HG03575 (cell line): ENCODE measurements around the gene MPPED1.

Source experiments
- ATAC-seq: cut with Tn5 transposase; IDR thresholded peaks from one replicate; pipeline ENCODE4 v1.9.1; 2021; ENCODE audit not compliant: unreplicated experiment, insufficient number of reproducible peaks, low FRiP score; ENCODE audit errors: extremely low read depth

MPPED1 gene

DNA sequence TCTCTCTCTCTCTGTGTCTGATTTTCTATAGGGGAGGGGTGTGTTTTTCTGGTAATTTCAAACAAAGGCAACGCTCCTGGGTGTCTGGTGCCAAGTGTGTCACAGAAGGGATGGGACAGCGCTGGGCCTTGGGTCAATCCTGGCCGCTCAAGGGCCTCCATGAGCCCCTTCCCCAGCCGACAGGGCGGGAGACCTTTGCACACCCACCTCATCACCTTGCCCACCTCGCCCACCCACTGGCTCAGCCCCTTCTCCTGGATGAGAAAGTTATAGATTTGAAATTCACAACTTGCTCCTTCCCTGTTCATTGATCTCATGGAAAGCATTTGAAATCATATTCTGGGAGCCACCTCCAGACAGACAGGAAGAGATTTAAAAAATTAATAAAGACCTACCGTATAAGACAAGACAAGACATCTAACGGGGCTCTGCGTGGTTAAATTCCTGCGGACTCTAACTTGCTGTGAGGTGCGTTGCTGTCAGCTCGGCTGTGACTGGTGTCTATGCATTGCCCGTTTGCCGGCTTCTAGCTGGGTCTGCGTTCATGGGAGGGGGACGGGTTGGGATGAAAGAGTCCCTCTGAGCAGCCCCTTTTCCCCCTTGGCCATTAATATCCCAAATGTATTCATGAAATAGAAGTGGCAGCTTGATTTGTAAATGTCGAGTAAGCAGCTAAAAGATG, 27.0 kb downstream of the MPPED1 start:
- ATAC-seq, result no peak

DNA sequence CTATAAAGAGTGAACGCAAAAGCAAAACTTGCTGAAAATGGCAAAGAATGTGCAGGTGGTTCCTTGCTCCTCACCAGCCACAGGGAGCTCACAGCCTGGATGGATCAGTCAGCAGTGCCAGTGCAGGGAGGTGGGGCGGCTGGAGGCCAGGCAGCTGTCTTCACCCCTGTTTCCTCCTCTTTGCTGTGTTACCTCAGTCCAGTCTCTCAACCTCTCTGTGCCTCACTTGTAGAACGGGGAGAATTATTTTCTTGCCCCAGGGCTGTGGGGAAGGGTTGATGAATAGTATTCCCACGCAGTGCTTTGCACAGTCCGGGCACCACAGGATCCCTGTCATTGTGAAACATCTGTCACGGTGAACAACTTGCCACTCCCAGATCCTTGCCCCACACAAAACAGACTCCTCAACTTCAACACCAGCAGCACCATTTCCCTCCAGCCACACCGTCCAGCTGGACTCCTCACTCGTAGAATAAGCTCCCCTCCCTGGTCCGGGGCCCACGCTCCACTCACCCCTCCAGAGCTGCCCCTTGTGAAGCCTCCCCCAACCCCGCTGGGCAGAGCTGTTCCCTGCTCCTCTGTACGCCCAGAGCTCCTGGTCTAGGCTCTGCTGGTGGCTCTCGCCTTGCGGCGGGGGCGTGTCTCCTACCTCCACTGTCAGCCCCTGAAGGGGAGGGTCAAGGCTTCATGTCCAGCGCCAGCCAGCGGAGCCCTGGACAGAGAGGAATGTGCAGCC, 27.7 kb downstream of the MPPED1 start:
- ATAC-seq, result no peak

DNA sequence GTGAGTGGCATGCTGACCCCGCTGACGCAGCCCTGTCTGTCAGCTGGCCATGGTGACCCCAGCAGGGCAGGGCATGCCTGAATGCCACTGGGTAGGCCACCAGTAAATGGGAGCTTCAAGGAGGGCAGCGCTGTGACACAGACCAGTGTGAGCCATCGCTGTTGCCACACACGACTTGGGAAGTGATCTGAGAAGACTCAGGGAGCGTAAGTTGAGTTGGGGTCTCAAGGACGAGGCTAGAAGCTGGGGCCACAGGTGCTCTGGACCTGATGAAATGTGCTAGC, 28.2 kb downstream of the MPPED1 start:
- ATAC-seq, result no peak

DNA sequence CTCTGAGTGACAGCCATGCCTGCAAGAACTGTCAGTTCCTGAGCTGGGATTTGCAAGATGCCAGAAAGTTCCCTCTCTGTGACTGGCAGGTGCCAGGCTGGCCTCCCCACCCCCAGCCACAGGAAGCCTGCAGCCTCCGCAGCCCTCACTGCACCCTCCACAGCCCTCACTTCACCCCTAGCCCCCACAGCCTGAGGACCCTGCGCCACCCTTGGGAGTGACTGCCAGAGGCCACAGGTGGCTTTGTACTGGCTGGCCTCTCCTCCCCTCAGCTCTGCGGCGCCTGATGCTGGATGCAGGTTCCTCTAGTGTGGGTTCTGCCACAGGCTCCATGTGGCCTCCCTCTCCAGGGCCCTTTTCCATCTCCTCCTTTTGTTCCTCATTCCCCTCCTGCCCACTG, 28.7 kb downstream of the MPPED1 start:
- no peak for ATAC-seq

DNA sequence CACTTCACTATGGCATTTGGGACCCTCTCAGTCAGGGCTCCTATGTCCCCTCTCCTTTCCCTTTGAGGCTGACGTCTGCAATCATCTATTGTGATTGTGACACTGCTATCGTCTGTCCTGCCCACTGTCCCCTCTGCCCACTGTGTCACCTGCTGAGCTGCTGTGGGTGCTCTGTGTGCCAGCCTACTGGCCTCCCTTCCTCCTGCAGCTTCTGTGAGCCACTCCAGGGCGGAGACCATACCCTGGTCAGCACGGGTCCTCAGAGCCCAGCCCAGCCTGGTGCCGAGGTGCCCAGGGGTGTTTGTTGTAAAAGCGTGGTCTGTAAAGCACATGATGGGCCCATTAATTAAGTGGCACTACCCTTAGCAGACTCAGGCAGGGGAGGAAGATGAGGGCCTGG, 29.4 kb downstream of the MPPED1 start:
- no peak for ATAC-seq

DNA sequence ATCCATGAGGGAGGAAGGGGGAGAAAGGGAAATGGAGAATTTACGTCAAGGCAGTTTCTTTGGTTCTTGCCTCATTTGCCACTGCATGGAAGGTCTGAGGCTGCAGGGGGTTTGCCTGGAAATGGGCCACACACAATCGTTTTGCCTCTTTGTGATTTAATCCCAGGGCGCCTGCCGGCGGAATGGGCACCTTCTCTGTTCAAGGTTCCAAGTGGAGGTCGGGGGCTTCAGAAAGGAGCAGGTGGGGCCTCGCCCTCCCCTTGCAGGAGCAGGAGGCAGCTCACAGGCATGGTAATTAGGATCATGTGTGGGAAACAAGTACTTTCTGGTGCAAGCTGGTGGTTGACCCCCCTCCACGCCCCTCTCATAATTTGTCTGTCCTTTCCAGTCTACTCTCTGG, 29.9 kb downstream of the MPPED1 start:
- no peak for ATAC-seq

DNA sequence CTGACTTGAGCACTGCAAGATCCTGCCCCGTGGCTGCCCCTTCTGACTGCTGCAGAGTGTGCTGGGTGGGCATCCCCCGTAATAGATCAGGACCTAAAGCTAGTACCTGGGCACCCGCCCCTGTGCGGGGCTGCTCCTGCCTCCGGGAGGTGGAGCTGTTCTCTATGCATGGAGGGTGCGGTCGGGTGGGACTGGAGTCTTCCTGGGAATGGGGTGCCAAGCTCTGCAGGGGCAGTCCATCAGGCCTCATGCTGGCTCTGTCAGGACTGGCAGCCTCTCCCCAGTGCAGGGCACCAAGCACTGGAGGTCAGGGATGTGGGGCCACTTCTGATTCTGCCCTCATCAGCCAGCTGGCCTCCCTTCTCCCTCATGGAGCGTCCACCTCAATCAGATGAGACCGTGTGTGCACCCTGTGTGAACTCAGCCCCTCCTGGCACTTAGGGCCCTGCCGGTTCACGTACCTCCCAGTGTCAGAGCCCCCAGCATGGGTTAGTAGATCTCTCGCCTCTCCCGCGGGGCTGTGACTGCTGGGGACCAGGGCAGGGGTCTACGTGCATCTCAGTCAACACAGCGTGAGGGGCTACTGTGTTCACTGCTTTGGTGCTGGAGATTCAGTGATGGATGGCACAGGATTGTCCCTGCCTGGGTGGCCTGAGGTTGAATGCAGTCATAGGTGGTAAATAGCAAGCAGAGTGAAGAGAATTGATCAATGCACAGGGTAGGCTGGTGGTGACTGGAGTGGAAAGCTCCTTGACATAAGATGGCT, 30.8 kb downstream of the MPPED1 start:
- ATAC-seq, result no peak

DNA sequence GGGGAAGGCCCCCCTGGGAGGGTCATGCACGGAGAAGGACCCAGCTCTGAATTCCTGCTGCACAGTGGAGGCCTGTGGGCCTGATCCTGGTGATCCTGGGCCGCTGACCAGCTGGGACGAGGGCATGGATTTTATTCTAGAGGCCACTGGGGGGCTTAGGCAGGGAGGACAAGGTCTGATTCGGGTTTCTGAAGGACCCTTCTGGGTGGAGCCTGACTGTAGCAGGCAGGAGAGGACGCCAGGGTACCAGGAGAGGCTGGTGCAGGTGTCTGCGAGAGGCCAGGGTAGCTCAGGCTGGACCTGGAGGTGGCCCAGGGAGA, 31.3 kb downstream of the MPPED1 start:
- ATAC-seq, result no peak

DNA sequence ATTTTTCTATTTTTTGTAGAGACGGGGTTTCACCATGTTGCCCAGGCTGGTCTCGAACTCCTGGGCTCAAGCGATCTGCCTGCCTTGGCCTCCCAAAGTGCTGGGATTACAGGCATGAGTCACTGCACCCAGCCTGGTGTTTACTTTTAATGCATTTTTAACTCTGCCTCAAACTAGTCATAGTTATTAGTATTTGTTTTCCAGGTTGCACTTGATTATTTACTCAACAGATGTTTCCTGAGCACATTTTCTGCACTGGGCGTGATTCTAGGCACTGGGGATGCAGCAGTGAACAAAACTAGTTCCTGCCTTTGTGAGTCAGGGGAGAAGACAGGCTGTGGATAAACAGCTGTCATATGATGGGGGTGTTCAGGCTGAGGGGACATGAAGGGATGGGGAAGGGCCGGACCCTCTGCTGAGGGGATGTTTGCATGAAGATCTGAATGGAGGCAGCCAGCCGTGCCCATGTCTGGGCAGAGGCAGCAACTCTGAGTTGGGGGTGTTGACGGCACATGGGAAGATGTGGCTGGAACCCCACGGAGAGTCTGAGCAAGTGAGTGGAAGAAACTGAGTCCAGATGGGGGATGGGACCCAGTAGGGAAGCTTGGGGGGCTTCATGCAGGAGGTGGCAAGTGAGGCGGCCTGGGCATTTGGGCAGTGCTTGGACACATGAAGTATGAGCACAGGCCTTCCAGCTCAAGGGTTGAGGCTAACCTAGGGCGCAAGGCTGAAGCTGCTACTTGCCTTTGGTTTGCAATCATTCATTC, 34.4 kb downstream of the MPPED1 start:
- ATAC-seq, result no peak

DNA sequence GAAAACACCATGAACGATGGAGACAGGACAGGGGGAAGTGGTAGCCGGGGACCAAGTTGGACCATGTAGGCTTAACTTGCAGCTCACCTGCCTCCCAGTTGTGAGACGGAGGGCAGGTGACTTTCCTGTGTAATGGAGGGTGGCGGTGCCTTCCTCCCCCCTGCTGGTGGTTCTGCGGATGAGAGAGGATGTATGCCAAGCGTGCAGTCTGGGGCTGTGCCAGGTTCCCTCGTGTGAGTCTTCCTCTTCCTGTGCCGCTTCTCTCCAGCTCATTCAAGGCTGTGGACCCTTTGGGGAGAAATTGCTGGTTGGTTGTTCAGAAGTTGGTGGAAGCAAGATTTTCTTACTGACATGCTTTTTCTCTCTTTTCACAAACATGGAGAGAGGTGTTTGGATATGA, 35.1 kb downstream of the MPPED1 start:
- no peak for ATAC-seq

DNA sequence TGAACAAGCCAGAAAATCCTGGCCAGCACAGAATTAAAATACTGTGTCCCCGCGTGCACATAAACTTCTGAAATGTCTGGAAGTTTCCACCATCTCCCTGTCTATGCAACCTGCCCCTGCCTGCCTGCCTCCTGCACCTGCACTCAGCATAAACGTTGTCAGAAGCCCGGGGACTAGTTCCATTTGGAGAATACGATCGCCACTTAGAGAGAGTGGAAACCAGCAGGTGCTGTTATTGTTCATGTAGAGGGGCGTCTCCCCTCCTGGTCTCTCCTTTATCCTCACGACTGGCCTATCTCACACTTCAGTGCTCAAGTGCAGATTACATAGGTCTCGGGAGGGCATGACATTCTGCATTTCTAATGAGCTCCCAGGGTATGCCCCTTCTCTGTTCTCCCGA, 35.6 kb downstream of the MPPED1 start:
- ATAC-seq, result no peak

DNA sequence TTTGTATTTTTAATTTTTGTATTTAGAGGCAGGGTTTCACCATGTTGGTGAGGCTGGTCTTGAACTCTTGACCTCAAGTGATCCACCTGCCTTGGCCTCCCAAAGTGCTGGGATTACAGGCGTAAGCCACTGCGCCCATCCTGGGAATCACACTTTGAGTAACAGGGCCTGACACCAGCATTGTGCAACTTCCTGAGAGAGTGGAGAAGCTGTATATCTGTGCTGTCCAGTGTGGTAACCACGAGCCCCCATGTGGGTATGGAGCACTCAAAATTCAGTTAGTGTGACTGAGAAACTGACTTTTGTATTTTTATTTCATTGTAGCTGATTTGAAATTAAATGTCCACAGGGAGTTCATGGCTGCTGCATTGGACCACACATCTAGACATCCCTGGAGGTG, 36.2 kb downstream of the MPPED1 start:
- ATAC-seq, result no peak

DNA sequence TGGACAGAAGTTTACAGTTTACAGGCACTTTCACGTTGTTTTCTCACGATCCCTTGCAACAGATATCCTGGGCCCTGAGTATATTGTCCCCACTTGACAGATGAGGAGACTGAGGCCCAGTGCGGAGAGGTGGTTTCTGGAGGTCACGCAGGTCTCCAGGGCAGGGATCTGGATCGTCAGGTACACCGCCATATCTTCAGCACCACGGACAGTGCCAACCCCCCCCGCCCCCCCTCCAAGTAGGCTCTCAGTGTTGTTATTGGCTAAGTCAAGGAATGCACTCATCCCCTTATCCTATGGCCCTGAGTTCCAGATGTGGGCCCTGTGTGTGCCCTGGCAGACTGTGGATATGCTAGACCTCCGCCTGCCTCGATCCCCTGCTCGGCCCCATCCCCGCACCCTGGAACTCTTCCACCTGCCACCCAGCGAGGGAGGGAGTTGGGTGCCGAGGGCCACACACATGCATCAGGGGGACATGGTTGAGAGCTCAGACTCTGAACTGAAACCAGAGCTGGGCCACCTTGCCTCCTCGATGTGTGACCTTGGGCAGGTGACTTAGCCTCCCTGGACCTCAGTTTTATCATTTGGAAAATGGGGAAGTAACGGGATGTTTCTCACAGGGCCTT, 37.5 kb downstream of the MPPED1 start:
- no peak for ATAC-seq

DNA sequence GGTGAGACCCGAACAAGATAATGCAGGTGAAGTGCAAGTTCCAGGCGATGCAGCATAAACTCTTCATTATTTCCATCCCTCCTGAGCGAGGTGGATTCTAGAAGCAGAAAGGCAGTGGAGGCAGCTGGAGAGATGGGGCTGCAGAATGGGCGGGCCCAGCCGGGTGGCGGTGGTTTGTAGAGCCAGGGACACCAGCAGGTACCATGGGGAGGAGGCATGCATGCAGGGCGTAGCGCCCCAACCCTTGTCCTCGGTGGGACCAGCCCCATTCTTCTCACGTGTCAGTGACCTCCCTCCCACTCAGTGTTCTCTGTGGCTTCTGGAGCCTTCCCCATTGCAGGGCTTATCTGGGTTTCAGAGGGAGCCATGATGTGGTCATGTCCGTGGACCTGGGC, 38.0 kb downstream of the MPPED1 start:
- ATAC-seq, result no peak

DNA sequence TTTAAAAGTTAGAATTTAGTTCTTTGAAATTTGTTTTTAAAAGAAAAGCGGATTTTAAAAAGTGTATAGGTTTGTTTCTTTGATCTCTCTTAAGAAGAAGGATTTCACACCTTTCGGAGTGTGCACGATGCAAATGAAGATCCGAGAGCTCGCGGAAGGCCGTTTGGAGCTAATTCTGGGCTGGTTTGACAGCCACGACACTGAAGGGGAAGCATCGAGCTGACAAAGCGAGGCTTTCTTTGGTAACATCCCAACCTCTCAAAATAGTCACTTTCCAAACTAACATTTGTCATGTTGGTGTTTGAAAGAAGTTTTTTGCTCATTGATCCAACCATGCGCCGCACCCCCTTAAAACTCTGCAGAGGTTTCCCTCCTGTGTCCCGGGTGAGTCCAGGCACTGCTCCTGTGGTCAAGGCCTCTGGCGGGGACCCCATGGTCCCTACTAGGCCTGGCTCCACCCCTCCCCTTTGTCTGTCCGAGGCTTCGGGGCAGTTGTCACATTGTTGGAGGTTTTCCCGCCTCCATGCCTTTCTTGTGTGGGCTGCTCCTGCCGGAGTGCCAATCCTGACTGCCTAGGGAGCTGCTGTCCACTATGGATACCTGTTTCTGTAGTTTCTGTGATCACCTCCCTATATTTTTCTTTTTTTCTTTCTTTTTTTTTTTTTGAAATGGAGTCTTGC, 39.7 kb downstream of the MPPED1 start:
- no peak for ATAC-seq

DNA sequence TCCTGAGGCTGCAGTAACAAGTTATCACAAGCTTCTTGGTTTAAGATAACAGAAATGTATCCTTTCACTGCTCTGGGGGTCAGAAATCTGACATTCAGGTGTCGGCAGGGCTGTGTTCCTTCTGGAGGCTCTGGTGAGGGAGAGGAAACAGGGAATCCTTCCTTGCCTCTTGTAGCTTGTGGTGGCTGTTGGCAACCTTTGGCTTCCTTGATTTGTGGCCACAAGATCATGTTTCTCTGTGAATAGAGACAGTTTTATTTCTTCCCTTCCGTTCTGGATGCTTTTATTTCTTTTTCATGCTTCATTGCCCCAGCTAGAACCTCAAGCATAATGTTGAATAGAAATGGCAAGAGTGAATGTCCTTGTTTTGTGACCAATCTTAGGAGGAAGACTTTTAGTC, 44.0 kb downstream of the MPPED1 start:
- ATAC-seq, result no peak

DNA sequence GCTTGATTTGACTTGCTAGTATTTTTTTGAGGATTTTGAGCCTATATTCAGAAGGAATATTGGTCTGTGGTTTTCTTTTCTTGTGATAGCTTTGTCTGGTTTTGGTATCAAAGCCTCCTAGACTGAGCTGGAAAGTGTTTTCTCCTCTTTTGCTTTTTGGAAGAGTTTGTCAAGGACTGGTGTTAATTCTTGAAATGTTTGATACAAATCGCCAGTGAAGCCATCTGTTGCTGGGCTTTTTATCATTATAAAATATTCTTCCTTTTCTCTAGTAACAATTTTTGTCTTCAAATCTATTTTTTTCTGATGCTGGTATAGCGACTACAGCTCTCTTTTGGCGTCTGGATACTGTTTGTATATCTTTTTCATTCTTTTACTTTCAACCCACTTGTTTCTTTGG, 45.2 kb downstream of the MPPED1 start:
- no peak for ATAC-seq

DNA sequence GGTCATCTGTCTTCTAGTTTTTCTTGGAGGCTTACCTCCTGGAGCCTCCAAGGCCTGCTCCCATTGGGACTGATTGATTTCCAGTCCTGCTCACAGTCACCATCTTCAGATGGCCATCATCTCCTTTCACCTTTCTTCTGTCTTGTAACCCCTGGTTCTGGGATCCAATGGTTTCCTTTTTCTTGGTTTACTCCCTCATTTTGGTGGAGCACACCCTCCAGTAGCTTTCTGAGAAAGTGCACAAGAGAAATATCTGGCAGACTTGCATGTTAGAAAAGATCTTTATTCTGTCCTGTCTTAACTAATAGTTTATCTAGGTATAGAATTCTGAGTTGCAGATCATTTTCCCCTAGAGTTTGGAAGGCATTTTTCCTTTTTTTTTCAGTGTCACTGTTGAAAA, 50.9 kb downstream of the MPPED1 start:
- no peak for ATAC-seq

DNA sequence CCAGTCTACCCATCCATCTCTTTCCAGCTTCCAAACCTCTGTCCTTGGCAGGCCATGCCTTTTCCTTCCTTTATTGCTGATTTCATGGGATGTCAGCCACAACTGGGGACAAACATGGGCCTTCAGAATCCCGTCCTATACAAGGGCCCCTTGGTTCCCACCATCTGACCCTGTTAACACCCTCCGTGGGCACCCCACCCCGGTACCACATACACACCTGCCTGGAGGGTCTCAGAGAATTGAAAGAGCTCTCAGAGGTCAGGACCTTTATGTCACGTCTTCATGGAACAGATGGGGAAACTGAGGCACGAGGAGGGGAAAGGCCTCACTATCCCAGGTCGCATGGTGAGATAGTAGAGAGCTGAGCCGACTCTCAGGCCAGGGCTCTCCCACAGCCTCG, 53.0 kb downstream of the MPPED1 start:
- ATAC-seq, result no peak
